ENCODE results near the gene GSK3A.
A peak's percentile ranks its signal among the peaks of the same experiment; 100 is the strongest.
"Not testable (repeated sequence)": the region's sequence is repeated elsewhere in the genome, so short reads cannot be mapped to it uniquely, and the experiment has no call there.

Gene GSK3A

DNA sequence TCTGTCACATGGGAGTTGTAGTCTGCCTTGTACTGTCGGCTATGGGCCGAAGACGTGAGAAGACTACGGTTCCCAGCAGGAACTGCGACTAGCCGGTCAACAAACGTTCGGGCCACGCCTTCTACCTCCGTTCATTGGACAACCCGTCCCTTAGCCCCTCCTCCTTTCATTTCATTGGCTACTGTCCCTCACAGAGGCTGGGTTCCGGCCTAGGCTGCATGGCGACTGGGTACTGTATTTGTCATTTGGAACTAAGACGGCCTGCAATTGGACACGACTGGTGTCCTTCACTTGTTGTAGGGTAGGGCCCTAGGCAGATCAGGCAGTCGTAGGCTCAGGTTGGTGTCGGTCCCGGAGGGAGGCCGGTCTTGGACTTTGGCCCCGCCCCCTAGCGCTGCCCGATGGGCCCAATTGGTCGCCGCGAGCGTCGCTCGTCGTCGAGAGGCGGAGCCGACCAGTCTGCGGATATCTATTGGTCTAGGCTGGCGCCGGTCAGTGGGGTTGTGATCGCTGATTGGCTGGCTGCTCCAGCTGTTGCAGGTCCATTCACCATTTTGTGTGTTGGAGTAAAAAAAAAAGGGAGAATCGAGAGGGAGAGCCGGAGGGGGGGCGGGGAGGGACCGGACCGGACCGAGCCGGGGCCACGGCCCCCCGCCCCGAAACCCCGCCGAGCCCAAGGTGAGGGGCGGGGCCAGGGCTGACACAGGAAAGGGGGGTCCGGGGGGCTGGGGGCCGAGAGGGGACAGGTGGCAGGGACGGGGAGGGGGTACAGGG lies 26.5 kb upstream of the GSK3A start, which contains the start of gene CIC:
CIC (plus strand) TSS at position 549 of the 774 bp plus-strand sequence. CDS start 2,532 bp downstream, outside the sequence.
- DNase-seq (ENCODE audit: extremely low read depth in 1 of 2, low read depth in 1 of 2) = peak; percentile 97 to 98

DNA sequence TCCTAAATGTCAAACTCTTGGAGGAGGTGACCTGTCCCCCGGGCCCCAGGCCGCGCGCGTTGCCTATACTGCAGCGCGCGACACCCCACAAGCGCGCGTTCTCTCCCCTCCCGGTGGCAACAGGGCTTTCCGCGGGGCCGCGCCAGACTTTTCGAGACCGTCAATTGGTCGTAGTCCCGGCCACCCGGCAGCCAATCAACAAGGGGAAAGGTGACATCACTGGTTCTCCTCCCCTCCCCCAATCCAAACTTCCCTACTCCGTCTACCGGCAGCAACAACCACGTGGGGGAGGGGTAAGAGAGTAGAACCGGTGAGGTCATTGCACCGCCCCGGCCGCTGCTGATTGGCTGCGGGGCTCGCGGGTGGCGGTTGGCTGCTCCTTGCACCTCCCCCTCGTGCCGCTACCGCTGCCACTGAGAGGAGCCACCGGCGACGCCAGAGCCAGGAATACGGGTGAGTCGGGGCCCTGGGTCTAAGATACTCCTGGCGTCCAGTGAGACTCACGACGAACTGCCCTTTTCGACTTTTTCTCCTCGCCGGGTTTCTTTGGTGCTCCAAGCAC lies 25.8 kb upstream of the GSK3A start:
- peak; percentile 94 to 99 for DNase-seq (ENCODE audit: extremely low read depth in 1 of 2, low read depth in 1 of 2)

DNA sequence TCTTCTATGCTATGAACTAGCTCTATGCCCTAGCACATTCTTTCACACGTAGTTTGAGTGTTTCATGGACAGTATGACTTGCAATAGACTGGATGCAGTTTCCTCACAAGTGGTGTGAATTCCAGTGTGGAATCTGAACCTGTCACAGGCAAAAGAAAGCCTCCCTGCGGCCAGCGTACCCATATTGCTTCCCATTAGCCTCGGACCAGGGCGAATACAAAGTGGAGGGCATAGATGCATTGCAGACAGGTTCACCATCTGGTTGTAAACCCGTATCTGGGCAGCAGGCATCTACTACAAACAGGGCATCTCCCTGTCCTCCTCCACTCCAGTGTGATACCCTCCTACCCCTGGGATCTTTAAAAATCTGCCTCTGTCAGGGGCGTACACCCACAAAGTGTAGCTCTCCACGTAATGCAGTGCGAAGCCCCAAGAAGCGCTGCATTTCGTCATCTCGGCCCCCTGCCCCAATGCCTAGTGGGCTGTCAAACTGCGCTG lies 25.3 kb upstream of the GSK3A start:
- no peak for DNase-seq (ENCODE audit: extremely low read depth in 1 of 2, low read depth in 1 of 2)

DNA sequence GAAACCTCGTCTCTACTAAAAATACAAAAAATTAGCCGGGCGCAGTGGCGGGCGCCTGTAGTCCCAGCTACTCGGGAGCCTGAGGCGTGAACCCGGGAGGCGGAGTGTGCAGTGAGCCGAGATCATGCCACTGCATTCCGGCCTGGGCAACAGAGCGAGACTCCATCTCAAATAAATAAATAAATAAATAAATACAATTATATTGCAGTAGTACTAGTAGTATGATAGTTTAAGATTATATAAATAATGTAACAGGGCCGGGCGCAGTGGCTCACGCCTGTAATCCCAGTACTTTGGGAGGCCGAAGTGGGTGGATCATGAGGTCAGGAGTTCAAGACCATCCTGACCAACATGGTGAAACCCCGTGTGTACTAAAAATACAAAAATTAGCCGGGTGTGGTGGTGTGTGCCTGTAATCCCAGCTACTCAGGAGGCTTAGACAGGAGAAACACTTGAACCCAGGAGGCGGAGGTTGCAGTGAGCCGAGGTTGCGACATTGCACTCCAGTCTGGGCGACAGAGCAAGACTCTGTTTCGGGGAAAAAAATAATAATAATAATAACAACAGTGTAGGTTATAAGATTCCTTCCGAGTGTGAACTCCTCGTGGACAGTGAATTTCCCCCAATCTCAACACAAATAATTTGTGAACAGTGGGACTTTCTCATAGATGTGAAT lies 24.7 kb upstream of the GSK3A start:
- DNase-seq (ENCODE audit: extremely low read depth in 1 of 2, low read depth in 1 of 2) = not testable (repeated sequence)

DNA sequence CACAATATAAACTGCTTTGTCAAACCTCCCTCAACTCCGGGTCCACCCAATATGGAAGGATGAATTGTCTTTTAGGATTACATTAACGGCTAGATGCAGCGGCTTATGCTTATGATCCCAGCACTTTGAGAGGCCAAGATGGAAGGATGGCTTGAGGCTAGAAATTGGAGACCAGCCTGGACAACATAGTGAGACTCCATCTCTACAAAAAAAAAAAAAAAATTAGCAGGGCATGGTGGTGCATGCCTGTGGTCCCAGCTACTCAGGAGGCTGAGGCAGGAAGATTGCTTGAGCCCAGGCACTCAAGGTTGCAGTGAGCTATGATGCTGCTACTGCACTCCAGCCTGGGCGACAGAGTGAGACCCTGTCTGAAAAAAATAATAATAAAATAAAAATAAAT lies 23.7 kb upstream of the GSK3A start:
- not testable (repeated sequence) for DNase-seq (ENCODE audit: extremely low read depth in 1 of 2, low read depth in 1 of 2)

DNA sequence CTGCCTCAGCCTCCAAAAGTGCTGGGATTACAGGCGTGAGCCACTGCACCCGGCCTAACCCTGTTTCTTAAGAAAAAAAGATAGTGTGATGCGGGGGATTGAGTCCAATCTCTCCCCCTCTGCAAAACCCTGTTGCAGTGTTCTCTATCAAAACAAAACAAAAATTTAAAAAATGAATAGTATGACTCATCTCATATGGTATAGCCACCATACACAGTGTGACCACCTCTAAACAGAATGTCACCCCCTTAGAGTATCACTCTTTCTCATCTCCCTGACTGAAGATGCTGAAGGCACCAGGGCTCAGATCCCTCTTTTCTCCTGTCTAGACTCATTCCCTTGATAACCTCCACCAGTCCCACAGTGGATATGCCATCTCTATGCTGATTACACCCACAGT lies 19.4 kb upstream of the GSK3A start:
- no peak for DNase-seq (ENCODE audit: extremely low read depth in 1 of 2, low read depth in 1 of 2)

DNA sequence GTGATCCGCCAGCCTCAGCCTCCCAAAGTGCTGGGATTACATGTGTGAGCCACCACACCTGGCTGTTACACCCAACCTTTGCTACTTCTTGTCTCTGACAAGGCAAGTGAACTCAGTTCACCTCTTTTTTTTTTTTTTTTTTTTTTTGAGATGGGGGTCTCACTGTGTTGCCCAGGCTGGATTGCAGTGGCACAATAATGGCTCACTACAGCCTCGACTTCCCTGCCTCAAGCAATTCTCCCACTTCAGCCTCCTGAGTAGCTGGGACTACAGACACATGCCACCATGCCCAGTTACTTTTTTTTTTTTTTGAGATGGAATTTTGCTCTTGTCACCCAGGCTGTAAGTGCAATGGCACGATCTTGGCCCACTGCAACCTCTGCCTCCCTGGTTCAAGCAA lies 15.4 kb upstream of the GSK3A start:
- DNase-seq (ENCODE audit: extremely low read depth in 1 of 2, low read depth in 1 of 2) = not testable (repeated sequence)

DNA sequence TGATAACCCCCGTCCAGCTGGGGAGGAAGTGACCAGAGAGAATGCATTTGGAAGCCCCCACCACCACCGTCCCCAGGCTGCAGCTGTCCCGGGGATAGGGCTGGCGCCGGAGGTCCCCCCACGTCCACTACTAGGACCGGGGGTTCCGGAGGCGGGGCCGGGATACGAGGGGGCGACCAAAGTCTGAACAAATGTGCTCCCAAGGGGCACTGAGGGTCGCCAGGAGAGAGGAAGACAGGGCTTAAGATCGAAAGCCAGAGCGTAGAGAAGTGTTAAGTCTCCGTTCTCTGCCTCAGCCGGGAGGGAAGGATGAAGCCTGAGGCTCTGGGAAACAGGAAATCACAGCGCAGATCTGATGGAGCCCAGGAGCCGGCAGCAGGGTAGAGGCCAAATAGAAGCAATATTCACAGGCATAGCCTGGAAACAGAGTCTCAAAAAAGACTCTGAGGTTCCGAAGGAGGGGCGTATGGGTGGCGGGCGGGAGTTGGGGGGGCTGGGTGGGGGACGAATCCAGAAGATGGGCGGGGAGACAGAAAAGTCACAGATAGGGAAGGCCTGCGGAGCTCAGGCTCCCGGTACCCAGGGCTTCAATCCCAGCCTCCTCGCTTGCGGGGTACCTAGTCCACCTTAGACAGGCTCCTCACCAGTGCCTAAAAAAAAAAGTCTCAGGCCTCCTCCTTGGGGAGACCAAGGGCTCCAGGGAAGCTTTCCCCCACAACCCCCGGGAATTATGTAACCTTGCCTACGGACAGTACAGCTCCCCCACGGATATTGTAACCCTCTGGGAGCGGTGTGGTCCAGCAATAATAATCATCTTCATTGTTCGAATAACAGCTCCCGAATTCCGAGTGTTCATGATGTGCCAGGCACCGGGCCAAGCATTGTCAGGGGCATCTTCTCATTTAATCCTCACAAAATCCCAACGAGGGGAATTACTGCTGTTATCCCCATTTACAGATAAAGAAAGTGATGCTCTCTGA lies 13.7 kb upstream of the GSK3A start:
- no peak for DNase-seq (ENCODE audit: extremely low read depth in 1 of 2, low read depth in 1 of 2)

DNA sequence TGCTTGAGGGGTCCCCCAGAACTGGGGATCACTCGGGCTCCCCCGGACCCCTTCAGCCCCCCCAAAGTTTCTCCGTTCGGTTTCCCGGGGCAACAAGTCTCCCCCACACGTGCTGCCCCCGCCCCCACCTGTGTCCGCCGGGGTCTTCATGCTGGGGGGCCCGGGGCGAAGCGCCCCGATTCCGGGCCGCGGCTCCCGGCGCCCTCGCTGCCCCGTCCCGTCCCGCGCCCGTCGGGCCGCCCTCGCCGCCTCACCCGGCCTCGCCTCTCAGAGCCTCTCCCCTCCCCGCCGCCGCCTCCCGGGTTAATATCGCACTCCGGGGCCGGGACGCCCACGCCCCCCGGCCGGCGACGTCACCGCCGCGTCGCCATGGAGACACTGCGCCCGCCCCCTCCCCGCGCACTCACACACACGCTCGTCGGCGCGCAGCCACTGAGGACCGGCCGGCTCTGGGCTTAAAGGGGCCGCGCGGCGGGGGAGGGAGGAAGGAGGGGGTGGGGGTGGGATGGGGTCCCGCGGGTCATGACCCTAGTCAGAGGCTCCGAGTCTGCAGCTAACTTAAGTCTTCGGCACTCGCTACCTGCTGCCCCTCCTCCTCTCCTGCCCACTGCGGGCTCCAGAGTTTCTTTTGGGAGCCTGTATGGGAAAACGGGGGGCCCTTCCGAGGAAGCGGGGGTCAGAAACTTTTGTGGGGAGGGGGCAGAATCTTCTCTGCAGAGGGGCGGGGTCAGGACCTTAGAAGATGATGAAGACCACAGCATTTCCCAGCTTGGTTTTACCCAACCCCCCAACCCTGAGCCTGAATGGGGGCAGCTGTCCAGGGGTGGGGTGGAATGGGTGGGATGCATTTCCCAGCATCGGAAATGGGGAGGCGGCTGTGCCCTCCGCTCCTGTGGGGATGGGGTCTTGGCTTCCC lies 12.7 kb upstream of the GSK3A start, which contains the start of gene ERF:
ERF (minus strand) TSS at position 279 of the 916 bp plus-strand sequence; CDS start at position 150, 129 bp downstream.
- peak; percentile 75 to 89 for DNase-seq (ENCODE audit: extremely low read depth in 1 of 2, low read depth in 1 of 2)

DNA sequence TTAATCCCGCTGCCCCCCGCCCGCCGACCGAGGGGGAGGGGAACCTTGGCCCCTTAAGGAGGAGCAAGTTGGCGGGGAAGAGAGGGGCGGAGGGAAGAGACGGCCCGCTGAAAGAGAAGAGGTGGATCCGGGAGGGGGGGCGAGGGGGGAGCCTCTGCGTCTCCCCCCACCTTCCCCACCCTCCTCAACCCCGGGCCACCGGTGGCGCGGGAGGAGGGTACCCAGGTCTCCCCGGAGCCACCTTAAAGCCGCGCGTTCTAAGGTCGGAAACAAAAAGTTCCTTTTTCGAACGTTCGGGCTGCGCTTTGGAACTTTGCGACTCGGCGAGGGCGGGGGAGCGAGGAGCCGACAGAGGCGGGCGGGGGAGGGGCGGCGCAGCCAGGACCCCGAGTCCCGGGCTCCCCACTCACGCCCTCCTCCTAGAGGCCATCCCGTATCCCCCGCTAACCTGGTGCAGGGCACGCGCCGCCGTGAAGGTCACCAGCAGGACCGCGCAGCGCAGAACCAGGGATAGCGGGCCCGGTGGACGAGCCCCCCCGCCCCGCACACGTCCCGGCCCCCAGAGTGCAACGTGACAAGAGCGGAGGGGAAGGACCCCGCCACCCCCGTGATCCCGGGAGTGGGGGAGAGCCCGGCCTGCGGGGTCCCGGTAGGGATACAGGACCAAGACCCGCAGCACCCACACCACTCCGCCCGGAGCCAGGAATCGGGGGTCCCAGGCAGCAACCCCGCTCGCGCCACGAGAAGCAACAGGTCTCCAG lies 11.9 kb upstream of the GSK3A start:
- peak; percentile 47 to 66 for DNase-seq (ENCODE audit: extremely low read depth in 1 of 2, low read depth in 1 of 2)

DNA sequence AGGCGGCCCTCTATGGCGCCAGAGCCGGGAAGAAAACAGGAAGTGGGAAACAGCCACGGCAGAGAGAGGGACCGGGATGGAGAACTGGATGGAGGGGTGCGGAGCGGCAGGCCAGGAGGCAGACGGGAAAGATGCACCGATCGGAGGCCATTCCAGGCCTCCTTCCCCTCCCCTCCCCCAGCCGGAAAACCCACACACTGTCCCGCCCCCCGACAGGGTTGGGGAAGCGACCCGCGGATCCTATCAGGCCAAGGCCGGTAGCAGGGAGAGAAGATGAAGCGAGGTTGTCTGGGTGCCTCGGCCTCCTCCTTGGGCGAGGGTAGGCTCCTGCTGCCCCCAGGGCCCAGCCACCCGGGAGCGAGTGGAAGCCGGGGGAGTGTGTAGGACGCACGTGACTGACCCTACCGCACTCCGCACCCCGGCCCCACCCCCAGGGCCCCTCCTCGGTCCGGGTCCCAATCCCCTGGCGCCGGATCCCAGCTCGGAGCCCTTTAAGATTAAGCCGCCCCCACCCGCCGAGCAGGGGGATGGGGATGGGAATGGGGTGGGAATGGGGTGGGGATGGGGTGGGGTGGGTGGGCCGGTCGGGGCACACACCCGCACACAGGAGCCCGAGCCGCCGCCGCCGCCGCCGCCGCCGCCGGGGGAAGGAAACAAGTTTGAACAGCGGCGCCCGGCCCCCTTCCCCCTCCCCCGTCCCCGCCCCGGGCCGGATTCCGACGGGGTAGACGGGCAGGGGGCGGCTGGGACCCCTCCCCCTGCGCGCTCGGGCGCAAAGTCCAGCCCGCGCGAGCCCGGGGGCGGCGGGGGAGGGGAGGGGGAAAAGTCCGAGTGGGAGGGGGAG lies 11.1 kb upstream of the GSK3A start:
- DNase-seq (ENCODE audit: extremely low read depth in 1 of 2, low read depth in 1 of 2) = peak in 1 of 2 donors; percentile 47

DNA sequence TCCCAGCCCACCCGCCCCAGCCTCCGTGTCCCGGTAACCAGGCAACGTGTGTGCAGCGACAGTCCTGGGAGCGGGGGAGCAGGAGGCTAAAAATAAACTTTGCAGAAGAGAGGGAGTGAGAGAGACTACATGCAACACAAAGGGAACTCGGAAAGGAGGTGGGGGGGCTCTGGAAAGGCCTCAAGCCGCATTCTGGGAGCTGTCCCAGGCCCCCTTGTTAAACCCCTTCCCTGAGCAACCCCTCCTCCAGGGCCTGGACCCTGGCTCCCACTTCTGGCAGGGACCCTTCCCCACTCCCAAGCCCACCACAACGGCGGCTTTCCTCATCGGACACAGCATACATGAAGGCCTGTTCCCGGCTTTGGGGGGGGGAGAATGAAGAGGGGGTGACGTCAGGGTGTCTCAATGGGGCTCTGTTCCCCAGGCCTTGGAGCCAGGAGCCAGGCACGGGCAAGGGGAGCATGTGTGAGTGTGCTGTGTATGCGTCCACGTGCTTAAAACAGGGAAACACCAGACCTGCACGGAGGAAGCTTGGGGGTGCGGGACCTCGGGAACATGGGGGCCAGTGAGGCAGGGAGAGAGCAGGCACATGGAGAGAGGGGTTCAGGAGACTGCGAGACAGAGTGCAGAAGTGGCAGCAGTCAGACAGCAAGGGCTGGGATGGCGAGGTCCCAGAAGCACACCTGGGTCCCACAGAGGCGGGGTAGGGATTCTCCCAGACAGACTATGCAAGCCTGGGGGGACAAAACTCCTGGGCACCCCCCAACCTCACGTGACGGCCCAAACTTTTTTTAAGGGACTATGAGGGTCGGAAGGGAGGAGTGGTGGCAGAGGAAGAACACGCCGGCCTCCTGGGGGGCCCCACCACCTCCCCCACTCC lies 10.2 kb upstream of the GSK3A start:
- DNase-seq (ENCODE audit: extremely low read depth in 1 of 2, low read depth in 1 of 2) = no peak

DNA sequence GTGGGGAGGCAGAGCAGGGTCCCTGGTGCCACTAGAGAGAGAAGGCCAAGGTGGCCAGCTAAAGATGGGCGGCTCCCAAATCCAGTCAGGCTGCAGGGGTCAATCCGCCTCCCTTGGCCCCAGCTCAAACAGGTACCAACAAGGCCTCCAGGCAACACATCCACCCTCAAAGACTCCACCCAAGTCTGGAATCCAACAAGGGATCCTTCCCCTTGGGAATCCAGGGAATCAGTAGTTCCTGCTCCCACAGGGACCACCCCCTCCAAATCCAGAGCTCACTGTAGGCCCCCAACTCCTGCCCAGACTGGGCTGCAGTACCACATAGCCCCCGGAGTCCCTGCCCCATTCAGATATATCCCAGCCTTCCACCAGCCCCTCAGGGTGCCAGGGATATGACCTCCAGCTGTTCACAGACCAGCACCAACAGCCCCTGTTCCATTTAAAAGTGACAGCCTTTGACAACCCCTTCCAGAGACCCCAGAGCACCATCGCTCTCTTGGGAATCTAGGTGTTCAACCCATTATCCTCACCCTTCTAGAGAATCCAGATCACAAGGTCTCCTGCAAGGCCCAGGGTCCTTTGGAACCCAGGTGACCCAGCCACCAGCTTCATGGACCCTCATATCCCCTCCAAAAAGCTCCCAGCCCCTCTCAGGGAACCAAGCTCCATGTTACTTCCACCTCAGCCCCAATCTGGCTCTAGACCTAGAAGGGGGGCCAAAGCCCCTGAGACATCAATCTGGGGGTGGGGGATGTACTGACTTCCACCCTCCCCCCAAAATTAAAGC lies 9.4 kb upstream of the GSK3A start:
- no peak for DNase-seq (ENCODE audit: extremely low read depth in 1 of 2, low read depth in 1 of 2)

DNA sequence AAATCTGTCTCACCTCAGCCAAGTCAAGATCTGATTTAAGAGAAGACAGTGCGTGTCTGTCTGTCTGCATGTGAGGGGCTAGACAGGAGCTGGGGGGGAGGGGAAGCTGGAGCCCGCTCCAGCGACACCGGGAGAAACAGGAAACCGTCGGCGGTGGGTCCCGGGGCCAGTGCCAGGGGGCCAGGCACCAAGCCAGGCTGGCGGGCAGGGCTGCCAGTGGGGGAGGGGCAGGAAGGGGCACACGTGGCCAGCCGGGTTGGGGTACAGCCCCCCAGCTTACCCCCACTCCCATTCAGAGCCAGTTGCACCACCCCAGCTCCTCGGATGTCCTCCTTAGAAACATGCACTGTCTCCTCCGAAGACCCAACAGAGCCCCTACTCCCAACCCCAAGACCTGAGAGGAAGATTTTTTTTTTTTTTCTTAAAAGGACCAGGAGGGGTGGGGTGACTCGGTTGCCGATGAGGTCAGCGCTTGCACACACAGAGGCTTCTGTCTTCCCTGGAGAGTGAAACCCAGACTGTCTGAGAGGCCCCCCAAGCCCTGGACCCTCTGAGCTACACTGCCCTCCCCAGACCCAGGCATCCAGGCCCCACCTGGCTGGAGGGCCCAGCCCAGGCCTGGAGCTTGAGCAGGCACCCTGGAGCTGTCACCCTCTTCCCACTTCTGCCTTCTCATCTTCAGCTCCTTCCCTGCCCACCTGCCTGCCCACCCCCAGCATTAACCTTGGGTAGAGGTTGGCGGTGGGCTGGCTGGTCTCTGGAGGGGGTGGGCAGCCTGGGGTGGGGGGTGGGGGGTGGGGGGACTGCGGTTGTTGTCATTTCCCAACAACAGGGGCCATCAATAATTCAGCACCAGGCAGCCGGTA lies 8.5 kb upstream of the GSK3A start:
- no peak for DNase-seq (ENCODE audit: extremely low read depth in 1 of 2, low read depth in 1 of 2)

DNA sequence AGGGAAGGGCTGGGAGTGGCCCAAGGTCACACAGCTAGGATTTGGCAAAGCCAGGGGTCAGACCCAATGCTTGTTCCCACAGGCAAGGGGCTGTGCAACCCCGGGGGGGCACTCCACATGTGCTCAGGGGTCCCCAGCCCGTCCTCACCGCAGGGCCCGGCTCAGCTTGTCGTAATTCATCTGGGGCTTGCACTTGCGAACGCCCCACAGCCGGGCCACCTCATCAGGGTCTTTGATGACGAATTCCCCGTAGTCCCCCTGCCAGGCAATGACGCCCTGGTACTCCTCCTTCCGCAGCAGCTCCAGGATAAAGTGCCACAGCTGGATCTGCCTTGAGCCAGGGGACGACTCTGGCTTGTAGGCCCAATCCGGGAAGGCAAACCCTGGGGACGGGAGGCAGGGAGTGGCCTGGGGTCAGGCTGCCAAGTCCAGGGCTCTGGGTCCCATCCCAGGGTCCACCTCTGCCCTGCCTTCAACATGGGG lies 7.8 kb upstream of the GSK3A start:
- DNase-seq (ENCODE audit: extremely low read depth in 1 of 2, low read depth in 1 of 2) = no peak
